ENCODE results near the gene RBCK1. TPM values are rescaled to one million over a fixed set of nuclear protein-coding genes. Genes with fewer than 3 reads are reported as not detected.

RBCK1 gene
- total RNA-seq, 1 donor from 2014 or later = 100 TPM

- H3K36me3 Mint-ChIP-seq (ENCODE audit: low read depth) = no peaks in the 10 kb centered on the region
- peaks cover 3% of the 10 kb centered on the region for H3K27me3 Mint-ChIP-seq
- DNase-seq = no peak
- peaks cover 5% of the 10 kb centered on the region for H3K9me3 Mint-ChIP-seq
- no peak overlapping the region for H3K27ac Mint-ChIP-seq
- ChIA-PET CTCF (no interaction called here), POLR2A (no interaction called here)
- intact Hi-C loops (cut with micrococcal nuclease) = no loop called here
- no peak overlapping the region for H3K4me3 Mint-ChIP-seq
- TF ChIP-seq CTCF (IDR thresholded peaks at IDR 0.05) = no peak
- peaks cover 11% of the 10 kb centered on the region for H3K4me1 Mint-ChIP-seq
- no peak for ATAC-seq (ENCODE audit: low read depth)
Observed at GRCh38 chr20:467755-468154, 59.7 kb downstream of the RBCK1 start.

GRCh38 chr20:469746-470490 lies 61.8 kb downstream of the RBCK1 start:
- peaks cover 12% of the 10 kb centered on the region for H3K4me1 Mint-ChIP-seq
- POLR2A ChIA-PET = no interaction called here
- peaks cover 3% of the 10 kb centered on the region for H3K27me3 Mint-ChIP-seq
- ATAC-seq (ENCODE audit: low read depth) = no peak
- no peak for DNase-seq
- no peak overlapping the region for H3K27ac Mint-ChIP-seq
- intact Hi-C loops (cut with micrococcal nuclease) = no loop called here
- CTCF ChIA-PET = no interaction called here
- no peaks in the 10 kb centered on the region for H3K36me3 Mint-ChIP-seq (ENCODE audit: low read depth)
- no peak for TF ChIP-seq CTCF (IDR thresholded peaks at IDR 0.05)
- peaks cover 5% of the 10 kb centered on the region for H3K9me3 Mint-ChIP-seq
- no peak overlapping the region for H3K4me3 Mint-ChIP-seq

GRCh38 chr20:472137-472846 lies 64.2 kb downstream of the RBCK1 start:
- TF ChIP-seq CTCF (IDR thresholded peaks at IDR 0.05) = no peak
- no peak overlapping the region for H3K27ac Mint-ChIP-seq
- ATAC-seq (ENCODE audit: low read depth) (no peak), DNase-seq (no peak)
- no peaks in the 10 kb centered on the region for H3K36me3 Mint-ChIP-seq (ENCODE audit: low read depth)
- H3K4me1 Mint-ChIP-seq = peaks cover 12% of the 10 kb centered on the region
- peaks cover 5% of the 10 kb centered on the region for H3K9me3 Mint-ChIP-seq
- no peak overlapping the region for H3K4me3 Mint-ChIP-seq
- POLR2A ChIA-PET = no interaction called here
- CTCF ChIA-PET = no interaction called here
- peaks cover 2% of the 10 kb centered on the region for H3K27me3 Mint-ChIP-seq
- intact Hi-C loops (cut with micrococcal nuclease) = no loop called here

- ChIA-PET CTCF (no interaction called here), POLR2A (no interaction called here)
- intact Hi-C loops (cut with micrococcal nuclease) = no loop called here
- Mint-ChIP-seq H3K4me3 (no peak overlapping the region), H3K27me3 (no peaks in the 10 kb centered on the region), H3K27ac (no peak overlapping the region), H3K36me3 (ENCODE audit: low read depth) (peaks cover 1% of the 10 kb centered on the region), H3K4me1 (peaks cover 12% of the 10 kb centered on the region), H3K9me3 (peaks cover 5% of the 10 kb centered on the region)
- DNase-seq (no peak), ATAC-seq (ENCODE audit: low read depth) (no peak)
- no peak for TF ChIP-seq CTCF (IDR thresholded peaks at IDR 0.05)
Observed at GRCh38 chr20:472889-473292, 64.8 kb downstream of the RBCK1 start.

GRCh38 chr20:474581-474980 lies 66.5 kb downstream of the RBCK1 start:
- intact Hi-C loops (cut with micrococcal nuclease) = no loop called here
- no peak for DNase-seq
- no peak for TF ChIP-seq CTCF (IDR thresholded peaks at IDR 0.05)
- no peak for ATAC-seq (ENCODE audit: low read depth)
- H3K27me3 Mint-ChIP-seq = no peaks in the 10 kb centered on the region
- H3K36me3 Mint-ChIP-seq (ENCODE audit: low read depth) = peaks cover 13% of the 10 kb centered on the region
- CTCF ChIA-PET = no interaction called here
- no peak overlapping the region for H3K27ac Mint-ChIP-seq
- POLR2A ChIA-PET = no interaction called here
- no peak overlapping the region for H3K4me3 Mint-ChIP-seq
- peaks cover 5% of the 10 kb centered on the region for H3K9me3 Mint-ChIP-seq
- H3K4me1 Mint-ChIP-seq = peaks cover 17% of the 10 kb centered on the region

All from activated B cell treated with CpG ODN at 0.5 μM for 24 hours (primary cell).